Measurements from ENCODE around the gene GFRA1.

DNA sequence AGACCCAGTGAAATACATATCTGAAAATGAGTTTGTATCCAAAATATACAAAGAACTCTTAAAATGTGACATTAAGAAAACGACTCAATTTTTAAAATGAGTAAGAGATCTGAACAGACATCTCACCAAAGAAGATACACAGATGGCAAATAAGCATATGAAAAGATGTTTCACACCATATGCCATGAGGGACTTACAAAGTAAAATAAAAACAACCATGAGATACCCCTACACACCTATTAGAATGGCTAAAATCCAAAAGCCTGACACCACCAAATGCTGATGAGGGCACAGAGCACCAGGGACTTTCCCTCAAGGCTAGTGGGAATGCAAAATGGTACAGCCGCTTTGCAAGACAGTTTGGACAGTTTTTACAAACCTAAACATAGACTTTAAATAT, 27.9 kb downstream of the GFRA1 start:
- TF ChIP-seq, protein P1, sequence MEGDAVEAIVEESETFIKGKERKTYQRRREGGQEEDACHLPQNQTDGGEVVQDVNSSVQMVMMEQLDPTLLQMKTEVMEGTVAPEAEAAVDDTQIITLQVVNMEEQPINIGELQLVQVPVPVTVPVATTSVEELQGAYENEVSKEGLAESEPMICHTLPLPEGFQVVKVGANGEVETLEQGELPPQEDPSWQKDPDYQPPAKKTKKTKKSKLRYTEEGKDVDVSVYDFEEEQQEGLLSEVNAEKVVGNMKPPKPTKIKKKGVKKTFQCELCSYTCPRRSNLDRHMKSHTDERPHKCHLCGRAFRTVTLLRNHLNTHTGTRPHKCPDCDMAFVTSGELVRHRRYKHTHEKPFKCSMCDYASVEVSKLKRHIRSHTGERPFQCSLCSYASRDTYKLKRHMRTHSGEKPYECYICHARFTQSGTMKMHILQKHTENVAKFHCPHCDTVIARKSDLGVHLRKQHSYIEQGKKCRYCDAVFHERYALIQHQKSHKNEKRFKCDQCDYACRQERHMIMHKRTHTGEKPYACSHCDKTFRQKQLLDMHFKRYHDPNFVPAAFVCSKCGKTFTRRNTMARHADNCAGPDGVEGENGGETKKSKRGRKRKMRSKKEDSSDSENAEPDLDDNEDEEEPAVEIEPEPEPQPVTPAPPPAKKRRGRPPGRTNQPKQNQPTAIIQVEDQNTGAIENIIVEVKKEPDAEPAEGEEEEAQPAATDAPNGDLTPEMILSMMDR (IDR thresholded peaks at IDR 0.05): no peak
- no peak for TF ChIP-seq POLR2A (IDR thresholded peaks at IDR 0.05)
